HepG2 (cell line): ENCODE data around the gene UBE3B. TPM values are rescaled to one million over a fixed set of nuclear protein-coding genes. Genes with fewer than 3 reads are reported as not detected.
A peak's percentile ranks its signal among the peaks of the same experiment; 100 is the strongest.

Experiments used
- ATF7 ChIP-seq, 2 experiments: fragments of 450-650 bp in 1 of 2; sonication (generic) in 1 of 2; formaldehyde crosslinking in 1 of 2; IDR thresholded peaks; 2 replicates each; pipeline versions ENCODE4 v1.4.0 to v1.6.1; 2016 to 2020; ENCODE audit warnings: antibody characterized with exemption in 1 of 2, mild to moderate bottlenecking in 1 of 2, missing genetic modification reagents in 1 of 2
- BRD4 ChIP-seq: sonication (generic); formaldehyde crosslinking; IDR thresholded peaks from 2 replicates; pipeline ENCODE4 v1.4.0; 2020; ENCODE audit warnings: missing genetic modification reagents
- CERS6 ChIP-seq: sonication (generic); formaldehyde crosslinking; IDR thresholded peaks from 2 replicates; pipeline ENCODE4 v1.5.0; 2020; ENCODE audit warnings: missing genetic modification reagents
- DNMT3B ChIP-seq: conservative IDR thresholded peaks from 2 replicates; pipeline ENCODE4 v1.6.1; 2016; ENCODE audit warnings: missing biosample characterization, control low read depth
- LBX2 ChIP-seq: sonication (generic); formaldehyde crosslinking; IDR thresholded peaks from 2 replicates; pipeline ENCODE4 v1.5.0; 2020; ENCODE audit warnings: missing genetic modification reagents, mild to moderate bottlenecking, borderline replicate concordance
- MTA3 ChIP-seq: sonication (generic); formaldehyde crosslinking; IDR thresholded peaks from 2 replicates; pipeline ENCODE4 v1.4.0; 2020; ENCODE audit warnings: missing genetic modification reagents
- POGZ ChIP-seq: sonication (generic); formaldehyde crosslinking; IDR thresholded peaks from 2 replicates; pipeline ENCODE4 v1.4.0; 2020; ENCODE audit warnings: mild to moderate bottlenecking, missing genetic modification reagents
- RAD51 ChIP-seq: fragments of 450-650 bp; IDR thresholded peaks from 2 replicates; pipeline ENCODE4 v1.6.1; 2016; ENCODE audit warnings: borderline replicate concordance
- RARA ChIP-seq: IDR thresholded peaks from 2 replicates; pipeline ENCODE4 v1.6.1; 2016; ENCODE audit warnings: missing genetic modification reagents, missing compliant biosample characterization
- SP5 ChIP-seq: IDR thresholded peaks from 2 replicates; pipeline ENCODE4 v1.6.1; 2016; ENCODE audit warnings: low read depth, borderline replicate concordance
- TBX3 ChIP-seq: fragments of 450-650 bp; IDR thresholded peaks from 2 replicates; pipeline ENCODE4 v1.6.1; 2017; ENCODE audit warnings: antibody characterized with exemption, mild to moderate bottlenecking, inconsistent platforms, borderline replicate concordance
- THAP11 ChIP-seq: IDR thresholded peaks from 2 replicates; pipeline ENCODE4 v1.6.1; 2016; ENCODE audit warnings: missing biosample characterization, missing genetic modification reagents
- ZBTB44 ChIP-seq: sonication (generic); formaldehyde crosslinking; IDR thresholded peaks from 2 replicates; pipeline ENCODE4 v1.4.0; 2020; ENCODE audit warnings: missing genetic modification reagents
- ZFP36 ChIP-seq: fragments of 150-350 bp; IDR thresholded peaks from 2 replicates; pipeline ENCODE4 v1.6.1; 2018; ENCODE audit warnings: borderline replicate concordance, low read length, low read depth; ENCODE audit not compliant: partially characterized antibody
- ZFP82 ChIP-seq: sonication (generic); formaldehyde crosslinking; IDR thresholded peaks from 2 replicates; pipeline ENCODE4 v1.5.1; 2020; ENCODE audit warnings: mild to moderate bottlenecking, missing genetic modification reagents, borderline replicate concordance
- ZIK1 ChIP-seq: sonication (generic); formaldehyde crosslinking; IDR thresholded peaks from 2 replicates; pipeline ENCODE4 v1.5.0; 2020; ENCODE audit warnings: mild to moderate bottlenecking, low read depth, missing genetic modification reagents, borderline replicate concordance
- ZNF549 ChIP-seq: sonication (generic); formaldehyde crosslinking; IDR thresholded peaks from 2 replicates; pipeline ENCODE4 v1.5.0; 2020; ENCODE audit warnings: missing genetic modification reagents
- ZNF576 ChIP-seq: sonication (generic); formaldehyde crosslinking; IDR thresholded peaks from 2 replicates; pipeline ENCODE4 v1.4.0; 2020; ENCODE audit warnings: mild to moderate bottlenecking, missing genetic modification reagents
- ZNF580 ChIP-seq: IDR thresholded peaks from 2 replicates; pipeline ENCODE4 v1.6.1; 2016; ENCODE audit warnings: low read depth, borderline replicate concordance
- ZNF615 ChIP-seq: sonication (generic); formaldehyde crosslinking; IDR thresholded peaks from 2 replicates; pipeline ENCODE4 v1.5.0; 2020; ENCODE audit warnings: mild to moderate bottlenecking, missing genetic modification reagents, borderline replicate concordance
- ZNF800 ChIP-seq: sonication (generic); formaldehyde crosslinking; IDR thresholded peaks from 2 replicates; pipeline ENCODE4 v1.4.0; 2020; ENCODE audit warnings: missing genetic modification reagents
- ZNF841 ChIP-seq: sonication (generic); formaldehyde crosslinking; IDR thresholded peaks from 2 replicates; pipeline ENCODE4 v1.8.1; 2023; ENCODE audit warnings: missing genetic modification reagents, borderline replicate concordance
- ZSCAN29 ChIP-seq: sonication (generic); formaldehyde crosslinking; conservative IDR thresholded peaks from 2 replicates; pipeline ENCODE4 v1.4.0; 2020; ENCODE audit warnings: mild to moderate bottlenecking, missing genetic modification reagents
- polyA plus RNA-seq, 8 experiments: library from polyadenylated mRNA; depleted of rRNA in 3 of 8; stranded (reverse) in 7 of 8; unstranded in 1 of 8; fragments of >200 nt; fragmentation: Illumina TruSeq in 4 of 8; extraction: Trizol in 4 of 8; gene quantifications; 2 replicates each; pipeline versions ENCODE4 v1.2.1 to v1.2.3, GENCODE V29; 2011 to 2016; ENCODE audit warnings: low read depth in 4 of 8, missing spikeins in 1 of 8, mixed read lengths in 1 of 8; ENCODE audit not compliant: insufficient read depth in 1 of 8
- total RNA-seq, 5 experiments: library from RNA; depleted of rRNA; stranded (reverse); fragments of >200 nt; fragmentation: Illumina TruSeq; extraction: Trizol; gene quantifications; 2 replicates each; pipeline ENCODE4 v1.2.3, GENCODE V29; 2016; ENCODE audit warnings: low read depth in 1 of 5

Gene UBE3B
- total and polyA plus RNA-seq, 2 of the 13 experiments (the other 11 are each of a cell fraction or from before 2014, with no cell fraction given): 22.7 to 25.3 TPM

- TF ChIP-seq POGZ (peak; percentile 94), ZBTB44 (CRISPR knock-in tag) (peak; percentile 76; the same call in 1 of the 2 replicates), ZFP82 (CRISPR knock-in tag) (no peak; the same call in 1 of the 2 replicates), ZNF615 (CRISPR knock-in tag) (no peak), RARA (peak; percentile 29), ZFP36 (no peak), CERS6 (no peak), ZNF549 (CRISPR knock-in tag) (no peak), BRD4 (CRISPR knock-in tag) (peak; percentile 95; the same call in 1 of the 2 replicates), ATF7 (IDR thresholded peaks at IDR 0.05) (peak; percentile 94), ATF7 (CRISPR knock-in tag; IDR thresholded peaks at IDR 0.05) (peak; percentile 93; the same call in 1 of the 2 replicates), MTA3 (no peak), DNMT3B (peak; percentile 46; the same call in 1 of the 2 replicates), ZIK1 (peak; percentile 66; the same call in 1 of the 2 replicates), ZNF800 (CRISPR knock-in tag) (no peak), THAP11 (CRISPR knock-in tag) (peak; percentile 91), ZSCAN29 (CRISPR knock-in tag) (no peak), ZNF580 (CRISPR knock-in tag) (0 out of 2 replicates have a peak, but pooled peaks have one; percentile 56), LBX2 (0 out of 2 replicates have a peak, but pooled peaks have one; percentile 54), ZNF841 (no peak), RAD51 (peak; percentile 36; the same call in 1 of the 2 replicates), TBX3 (peak; percentile 68; the same call in 1 of the 2 replicates), ZNF576 (CRISPR knock-in tag) (peak; percentile 47; the same call in 1 of the 2 replicates), SP5 (CRISPR knock-in tag) (peak; percentile 62; the same call in 1 of the 2 replicates)
Measured at GRCh38 chr12:109573029-109573913, 95.8 kb downstream of the UBE3B start, which contains the start of the genes MMAB and MVK (continued).
